Right forelimb (tissue), 1 donor: ENCODE results near the gene CAPN11.

ENCODE experiments used
- DNase-seq: peaks from one replicate; pipeline ENCODE4 v3.0.0-alpha.2; 2018

CAPN11 gene

DNA sequence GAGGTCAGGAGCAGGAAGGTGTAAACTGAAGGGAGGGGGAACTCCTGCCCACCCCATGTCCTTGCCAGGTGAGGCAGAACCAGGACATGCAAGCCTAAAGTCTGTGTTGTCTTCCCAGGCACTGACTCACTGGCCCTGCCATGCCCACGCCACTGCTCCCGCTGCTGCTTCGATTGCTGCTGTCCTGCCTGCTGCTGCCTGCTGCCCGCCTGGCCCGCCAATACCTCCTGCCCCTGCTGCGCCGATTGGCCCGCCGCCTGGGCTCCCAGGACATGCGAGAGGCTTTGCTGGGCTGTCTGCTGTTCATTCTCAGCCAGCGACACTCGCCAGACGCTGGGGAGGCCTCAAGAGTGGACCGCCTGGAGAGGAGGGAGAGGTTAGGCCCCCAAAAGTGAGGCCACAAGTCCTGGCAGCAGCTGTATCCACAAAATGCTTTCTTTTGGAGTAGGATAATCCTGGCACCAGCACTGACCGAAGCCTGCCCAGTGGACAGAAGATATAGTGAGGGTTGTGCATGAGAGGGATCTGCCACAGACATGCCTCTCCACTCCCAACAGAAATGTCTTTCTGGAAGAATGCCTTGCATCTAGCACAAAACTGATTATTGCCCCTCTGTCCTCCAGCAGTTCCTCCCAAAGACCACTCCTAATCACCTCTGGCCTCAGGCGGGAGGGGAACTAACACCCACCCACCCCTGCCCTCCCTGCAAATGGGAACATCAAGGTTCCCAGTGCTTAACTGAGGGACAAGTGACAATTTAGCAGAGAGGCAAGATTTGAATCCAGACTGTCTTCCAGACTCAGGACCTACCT is 58.9 kb downstream of the CAPN11 start:
- DNase-seq, result peak; percentile 70

DNA sequence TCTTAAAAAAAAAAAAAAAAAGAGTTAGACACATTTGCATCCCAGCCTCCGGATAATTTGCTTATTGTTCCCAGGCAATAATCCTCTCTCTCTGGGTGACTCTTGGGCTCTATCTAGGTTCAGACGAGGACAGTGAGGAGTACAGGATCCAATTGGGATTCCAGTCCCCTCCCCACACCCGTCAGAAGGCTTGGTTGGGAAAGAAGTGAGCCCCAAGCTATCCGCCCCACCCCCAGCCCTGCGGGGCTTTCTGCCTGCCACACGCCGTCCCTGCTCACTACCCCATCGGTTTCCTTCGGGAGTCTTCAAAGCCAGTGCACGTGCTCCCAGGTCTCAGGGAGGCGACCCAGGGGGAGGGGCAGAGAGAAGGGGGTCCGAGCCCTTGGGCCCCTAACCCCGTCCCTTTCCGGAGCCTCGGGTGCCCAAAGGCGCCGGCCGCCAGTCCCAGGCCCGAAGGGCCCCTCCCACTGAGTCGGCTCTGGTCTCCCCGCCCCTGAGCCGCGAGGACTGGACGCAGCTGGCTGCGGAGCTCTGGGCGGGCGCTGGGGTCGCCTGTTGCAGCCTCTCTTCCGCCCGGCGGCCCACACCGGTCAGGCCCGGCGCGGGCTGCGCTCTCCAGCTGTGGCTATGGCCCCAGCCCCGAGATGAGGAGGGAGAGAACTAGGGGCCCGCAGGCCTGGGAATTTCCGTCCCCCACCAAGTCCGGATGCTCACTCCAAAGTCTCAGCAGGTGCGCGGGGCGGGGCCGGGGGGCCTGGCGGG is 60.6 kb downstream of the CAPN11 start:
- peak; percentile 85 for DNase-seq

DNA sequence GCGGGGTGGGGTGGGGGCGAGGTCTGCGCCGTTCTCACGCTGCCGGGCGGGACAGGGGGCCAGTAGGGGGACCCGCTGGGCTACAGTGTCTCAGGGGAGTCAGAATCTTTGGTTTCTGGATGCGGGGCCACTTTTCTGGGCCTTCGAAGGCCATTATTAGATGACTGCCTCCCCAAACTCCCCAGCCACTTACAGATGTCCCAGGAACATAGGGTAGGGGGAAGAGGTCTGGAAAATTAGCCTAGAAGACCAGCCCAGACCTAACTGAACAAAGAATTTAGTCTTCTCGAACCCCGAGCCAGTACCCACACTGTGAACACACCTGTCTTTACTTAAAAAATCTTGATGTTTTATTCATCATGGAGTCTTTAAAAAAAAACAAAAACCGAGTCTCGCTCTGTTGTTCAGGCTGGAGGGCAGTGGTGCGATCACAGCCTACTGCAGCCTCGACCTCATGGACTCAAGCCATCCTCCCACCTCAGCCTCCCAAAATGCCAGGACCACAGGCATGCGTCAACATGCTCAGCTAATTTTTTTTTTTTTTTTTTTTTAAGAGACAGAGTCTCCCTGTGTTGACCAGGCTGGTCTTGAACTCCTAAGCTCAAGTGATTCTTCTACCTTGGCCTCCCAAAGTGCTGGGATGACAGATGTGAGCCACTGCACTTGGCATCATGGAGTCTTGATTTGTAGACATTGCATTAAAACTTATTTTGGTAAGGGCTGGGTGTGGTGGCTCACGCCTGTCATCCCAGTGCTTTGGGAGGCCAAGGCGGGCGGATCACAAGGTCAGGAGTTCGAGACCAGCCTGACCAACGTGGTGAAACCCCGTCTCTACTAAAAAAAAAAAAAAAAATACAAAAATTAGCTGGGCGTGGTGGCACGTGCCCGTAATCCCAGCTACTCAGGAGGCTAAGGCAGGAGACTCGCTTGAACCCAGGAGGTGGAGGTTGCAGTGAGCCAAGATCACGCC is 61.5 kb downstream of the CAPN11 start:
- no peak for DNase-seq

DNA sequence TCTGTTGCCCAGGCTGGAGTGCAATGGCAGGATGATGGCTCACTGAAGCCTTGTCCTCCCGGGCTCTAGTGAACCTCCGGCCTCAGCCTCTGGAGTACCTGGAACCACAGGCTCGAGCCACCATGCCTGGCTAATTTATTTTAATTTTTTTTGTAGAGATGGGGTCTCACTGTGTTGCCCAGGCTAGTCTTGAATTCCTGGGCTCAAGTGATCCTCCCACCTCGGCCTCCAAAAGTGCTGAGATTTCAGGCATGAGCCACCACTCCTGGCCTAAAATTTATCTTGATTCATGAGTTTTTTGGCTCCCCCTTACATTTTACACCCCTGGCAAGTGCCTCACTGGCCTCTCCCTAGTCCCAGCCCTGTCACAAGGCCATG is 62.3 kb downstream of the CAPN11 start:
- DNase-seq, result no peak

DNA sequence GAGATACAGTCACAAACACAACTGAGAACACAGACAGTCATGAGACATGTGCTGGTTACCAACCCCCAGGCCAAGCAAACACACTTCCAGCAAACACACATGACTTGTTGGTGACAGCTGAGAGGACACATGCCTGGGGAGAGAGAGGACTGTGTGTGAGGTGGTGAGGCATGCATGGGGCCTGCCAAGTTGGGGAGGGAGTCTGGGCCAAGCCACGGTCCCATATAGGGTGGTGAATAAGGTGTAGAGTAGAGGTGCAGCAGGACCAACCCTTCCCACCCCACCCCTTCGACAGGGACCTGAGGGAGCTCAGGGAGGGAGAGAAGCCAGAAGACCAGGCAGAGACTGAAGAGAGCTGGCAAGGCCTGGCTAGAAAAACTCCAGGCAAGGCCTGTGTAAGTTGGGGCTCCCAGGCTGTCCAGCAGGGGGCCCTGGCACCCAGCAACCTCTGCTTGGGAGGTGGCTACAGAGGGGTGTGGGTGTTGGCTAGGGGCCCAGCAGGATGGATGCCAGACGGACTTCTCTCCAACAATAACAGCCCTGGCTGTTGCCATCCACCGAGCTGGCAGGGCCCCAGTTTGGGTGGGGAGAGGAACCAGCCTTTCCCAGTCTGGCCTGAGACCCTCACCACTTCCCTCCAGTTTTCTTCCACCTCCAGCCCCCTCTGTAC is 62.8 kb downstream of the CAPN11 start:
- DNase-seq, result peak; percentile 93

DNA sequence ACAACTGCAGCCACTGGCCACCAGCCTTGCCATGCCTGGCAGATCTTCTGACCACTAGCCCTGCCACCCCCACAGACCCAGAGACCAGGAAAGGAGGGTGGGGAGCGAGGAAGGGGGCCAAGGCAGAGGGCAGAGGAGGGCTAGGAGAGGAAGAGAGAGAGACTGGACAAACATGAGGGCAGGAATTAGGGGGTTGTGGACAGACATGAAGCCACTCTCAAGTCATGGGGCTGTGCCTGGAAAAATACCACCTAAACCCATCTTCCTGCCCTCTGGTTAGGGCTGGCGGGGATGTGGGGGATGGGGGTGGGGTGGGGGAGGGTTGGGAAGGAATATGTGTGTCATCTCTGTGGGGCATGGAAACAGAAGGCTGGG is 63.3 kb downstream of the CAPN11 start:
- DNase-seq, result no peak

DNA sequence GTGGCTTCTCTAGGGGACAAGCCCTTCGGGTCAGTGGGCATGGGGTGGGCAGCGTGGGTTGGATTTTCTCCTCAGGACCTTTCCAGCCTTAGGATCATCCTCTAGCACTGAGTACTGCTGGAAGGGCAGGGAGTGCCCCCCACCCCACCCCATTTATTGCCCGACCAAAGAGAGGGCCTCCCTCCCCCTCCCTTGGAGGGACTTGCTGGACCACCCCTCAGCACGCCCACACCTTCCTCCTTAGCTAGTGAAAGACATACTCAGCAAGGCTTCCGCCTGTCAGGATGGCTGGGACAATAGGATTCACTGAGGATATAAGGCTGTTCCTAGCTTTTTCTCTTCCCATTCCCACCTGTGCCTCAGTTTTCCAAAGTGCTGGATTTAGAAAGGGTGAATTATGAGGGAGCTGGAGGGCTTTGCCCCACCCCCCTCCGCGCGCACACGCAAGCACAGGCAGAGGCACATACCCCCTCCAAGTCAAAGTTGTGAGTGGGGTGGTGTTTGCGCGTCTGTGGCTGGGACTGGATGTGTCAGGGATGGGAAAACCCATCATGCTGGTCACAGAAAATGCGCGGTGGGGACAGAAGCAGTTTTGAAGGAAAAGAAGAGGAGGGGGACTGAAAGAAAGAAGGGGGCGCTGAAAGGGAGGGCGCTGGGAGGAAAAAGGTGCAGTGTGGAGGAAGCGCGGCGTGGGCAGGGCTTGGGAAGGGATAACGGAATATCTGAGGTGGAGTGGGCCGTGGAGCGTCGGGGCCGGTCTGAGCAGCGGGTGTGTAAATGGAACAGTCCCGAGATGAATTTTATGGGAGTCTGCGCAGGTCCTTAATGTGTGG is 64.1 kb downstream of the CAPN11 start:
- no peak for DNase-seq

DNA sequence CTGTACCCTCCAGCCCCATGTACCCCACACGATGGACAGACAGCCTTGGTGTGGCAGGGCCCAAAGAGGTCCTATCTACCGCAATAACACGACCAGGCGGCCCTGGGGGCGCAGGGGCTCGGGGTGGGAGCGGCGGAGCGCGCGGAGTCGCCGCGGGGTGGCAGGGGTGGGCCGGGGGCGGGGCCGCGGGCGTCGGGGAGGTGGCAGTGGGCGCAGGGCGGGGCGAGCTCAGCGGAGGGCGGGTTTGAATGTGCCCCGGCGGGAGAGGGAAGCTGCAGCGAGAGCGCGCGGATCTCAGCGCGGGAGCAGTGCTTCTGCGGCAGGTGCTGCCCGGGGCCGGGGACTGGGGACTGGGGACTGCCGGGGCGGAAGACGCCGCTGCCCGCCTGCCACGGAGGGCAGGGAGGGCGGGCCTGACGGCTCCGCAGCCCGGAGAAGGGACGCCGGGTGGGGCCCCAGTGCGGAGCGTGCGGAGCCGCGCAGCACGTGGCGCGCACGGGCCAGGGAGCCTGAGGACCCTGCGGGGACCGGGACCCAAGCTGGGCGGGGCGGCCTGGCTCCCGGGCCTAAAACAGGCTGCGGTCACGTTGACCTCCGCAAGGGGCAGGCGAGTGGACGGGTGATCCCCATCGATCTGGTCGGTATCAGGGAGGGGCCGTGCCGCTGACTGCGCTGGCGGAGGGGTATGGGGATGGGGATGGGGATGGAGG is 64.9 kb downstream of the CAPN11 start, which contains the start of gene SLC29A1:
SLC29A1 (plus strand) TSS at position 277 of the 710 bp plus-strand sequence. CDS start 3,719 bp downstream, outside the sequence.
- peak; percentile 87 for DNase-seq

DNA sequence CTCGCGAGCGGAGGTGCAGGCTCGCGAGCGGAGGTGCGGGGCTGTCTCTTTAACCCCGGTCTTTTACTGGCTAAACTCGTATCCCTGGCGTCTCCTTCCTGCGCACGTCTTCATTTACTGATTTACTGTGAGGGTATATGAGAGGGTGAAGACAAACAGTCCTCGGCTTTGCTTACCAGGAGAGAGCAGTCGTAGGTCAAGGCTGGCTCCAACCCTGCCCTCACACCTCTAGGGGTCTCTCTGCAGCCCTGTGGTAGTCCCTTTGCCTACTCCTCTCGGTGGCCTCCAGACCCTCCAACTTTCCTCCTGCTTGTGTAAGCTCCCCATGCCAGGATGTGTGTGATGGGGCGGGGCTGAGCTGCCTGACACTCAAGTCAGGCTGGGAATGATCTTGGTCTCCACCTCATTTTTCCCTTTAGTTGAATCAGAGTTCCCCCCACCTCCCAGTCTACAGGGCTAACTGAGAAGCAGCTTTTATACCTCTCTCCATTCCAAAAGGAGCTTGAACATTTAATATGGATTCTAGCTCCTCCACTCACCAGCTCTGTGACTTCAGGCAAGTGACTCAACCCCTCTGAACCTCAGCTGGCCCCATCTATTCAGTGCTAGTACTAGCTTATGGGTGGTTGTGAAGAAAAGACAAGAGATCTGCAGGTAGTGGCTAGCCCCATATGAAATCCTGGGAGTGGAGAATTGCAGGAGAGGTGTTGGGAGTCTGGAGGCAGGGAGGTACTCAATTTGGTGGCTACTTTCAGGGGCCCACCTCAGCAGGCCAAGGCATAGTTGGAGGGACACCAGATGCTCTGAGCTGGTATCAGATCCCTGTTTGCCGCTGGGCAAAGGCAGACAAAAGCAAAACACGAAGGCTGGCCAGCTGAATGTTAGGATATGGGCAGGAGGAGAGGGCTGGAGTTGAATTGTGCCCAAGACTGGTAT is 65.7 kb downstream of the CAPN11 start:
- no peak for DNase-seq

DNA sequence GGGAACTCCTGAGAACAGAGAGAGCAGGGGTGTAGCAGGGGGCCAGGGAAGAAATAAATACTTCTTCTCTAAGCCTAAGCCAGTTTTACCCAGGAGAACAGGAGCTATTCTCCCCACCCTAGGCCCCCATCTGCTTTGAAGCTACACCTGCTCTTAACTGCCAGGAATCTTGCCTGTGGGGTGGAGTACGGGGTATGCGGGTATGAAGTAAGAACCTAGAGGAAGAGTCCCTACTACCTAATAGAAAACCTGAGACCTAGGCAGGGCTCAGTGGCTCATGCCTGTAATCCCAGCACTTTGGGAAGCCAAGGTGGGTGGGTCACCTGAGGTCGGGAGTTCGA is 66.3 kb downstream of the CAPN11 start:
- DNase-seq, result no peak

DNA sequence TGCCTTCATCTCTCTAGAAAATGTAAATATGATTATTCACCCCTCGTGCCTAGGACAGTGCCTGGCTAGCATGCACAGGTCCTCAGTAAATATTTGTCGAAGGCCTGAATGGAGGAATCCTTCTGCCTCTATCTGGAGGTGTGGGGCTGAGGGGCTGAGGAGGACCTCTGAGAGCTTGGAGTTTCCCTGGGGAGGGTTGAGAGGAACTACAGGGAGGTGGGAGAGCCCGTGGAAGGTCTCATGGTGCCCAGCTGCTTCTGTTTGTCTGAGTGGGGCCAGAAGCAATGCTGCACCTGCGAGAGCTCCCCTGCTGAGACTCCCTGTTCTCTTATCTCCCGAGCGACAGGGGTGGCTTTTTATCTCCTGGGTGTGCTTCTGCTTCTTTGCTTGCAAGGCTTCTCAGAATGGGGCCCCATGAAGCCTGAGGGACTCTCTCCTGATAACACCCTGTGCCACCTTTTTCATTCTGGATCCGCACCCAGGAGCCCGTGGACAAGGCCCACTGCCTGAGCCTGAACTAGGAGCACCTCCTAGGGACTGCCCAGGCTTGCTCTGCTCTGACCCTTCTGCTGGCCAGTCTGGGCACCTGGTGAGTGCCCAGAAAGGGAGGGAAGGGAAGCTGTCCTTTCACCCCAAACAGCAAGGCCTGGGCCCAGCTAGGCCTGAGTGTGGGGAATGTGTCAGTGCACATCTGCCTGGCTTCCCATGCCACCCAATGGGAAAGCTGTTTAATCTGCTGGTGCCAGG is 67.1 kb downstream of the CAPN11 start:
- DNase-seq, result no peak

DNA sequence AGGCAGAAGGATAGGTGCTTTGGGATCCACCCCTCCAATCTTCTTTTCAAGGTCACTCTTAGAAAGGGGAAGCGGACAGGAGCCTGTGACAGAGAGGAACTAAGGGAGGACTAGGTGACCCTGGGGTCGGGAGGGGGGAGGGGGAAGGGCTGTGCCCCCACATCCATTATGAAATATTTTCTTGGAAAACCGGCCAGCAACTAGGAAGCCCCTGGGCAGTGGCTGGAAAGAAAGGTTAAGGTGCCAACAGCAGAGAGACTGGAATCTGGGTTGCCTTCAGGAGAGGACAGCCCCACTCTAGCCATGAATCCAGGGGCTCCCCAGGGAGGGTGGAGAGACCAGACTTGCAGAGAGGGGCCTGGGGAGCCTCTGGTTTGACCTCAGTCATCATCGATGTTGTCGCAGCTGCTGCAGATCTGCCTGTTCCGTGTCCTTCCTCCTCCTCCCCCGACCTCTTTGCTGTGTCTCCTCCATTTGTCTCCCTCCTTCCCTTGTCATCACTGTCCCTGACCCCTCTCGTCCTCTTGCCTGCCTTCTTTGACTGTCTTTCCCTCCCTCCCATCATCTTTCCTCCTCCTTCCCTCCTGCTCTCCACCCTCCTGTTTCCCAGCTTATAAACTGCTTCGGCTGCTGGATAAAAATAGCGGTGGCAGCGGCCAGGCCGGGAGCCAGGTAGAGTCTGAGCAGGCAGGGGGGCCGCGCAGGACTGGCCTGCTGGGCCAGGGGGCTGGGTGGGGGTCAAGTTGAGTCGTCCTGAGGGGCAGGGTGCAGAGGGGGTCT is 67.9 kb downstream of the CAPN11 start:
- no peak for DNase-seq

DNA sequence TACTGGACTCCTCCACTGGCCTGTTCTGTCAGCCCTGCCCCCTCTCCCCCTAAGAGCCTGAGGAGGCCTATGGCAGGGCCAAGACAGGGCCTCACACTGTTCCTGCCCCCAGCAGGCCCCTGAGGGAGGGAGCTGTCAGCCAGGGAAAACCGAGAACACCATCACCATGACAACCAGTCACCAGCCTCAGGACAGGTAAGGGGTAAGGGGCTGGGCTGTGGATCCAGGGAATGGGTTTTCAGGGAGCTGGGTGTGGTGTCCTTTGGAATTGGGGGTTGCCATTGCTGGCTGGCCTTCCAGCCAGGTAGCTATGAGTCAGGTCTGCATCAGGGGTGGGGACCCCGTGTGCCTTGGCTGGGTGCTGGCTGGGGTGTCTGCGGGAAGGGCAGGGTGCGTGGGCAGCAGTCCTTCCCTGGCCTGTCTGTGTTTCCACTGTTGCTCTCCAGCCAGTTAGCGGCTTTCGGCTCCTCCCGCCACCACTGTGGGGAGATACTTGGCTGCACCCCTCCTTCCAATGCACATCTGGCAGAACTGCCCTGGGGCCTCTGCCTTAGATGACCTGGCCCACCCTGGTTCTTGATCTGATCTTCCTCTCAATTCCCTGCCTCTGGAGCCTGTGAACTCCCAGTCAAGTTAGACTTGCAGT is 68.7 kb downstream of the CAPN11 start:
- DNase-seq, result no peak

DNA sequence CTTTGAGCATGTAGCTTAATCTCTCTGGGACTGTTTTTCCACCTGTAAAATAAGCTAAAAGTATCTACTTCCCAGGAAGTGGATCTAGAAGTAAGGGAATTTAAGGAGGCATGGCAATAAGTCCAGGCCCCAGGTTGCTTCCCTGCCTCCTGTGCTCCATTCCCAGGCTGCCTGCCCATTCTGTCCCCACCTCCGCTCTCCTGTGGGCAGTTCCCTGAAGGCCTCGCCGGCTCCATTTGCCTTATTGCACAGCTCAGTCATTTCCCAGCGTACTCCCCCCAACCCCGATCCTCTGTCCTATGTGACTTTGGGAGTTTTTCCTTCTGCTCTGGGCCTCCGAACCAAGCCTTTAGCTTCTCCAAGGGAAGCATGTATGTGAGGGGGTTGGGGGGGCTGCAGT is 69.4 kb downstream of the CAPN11 start:
- no peak for DNase-seq

DNA sequence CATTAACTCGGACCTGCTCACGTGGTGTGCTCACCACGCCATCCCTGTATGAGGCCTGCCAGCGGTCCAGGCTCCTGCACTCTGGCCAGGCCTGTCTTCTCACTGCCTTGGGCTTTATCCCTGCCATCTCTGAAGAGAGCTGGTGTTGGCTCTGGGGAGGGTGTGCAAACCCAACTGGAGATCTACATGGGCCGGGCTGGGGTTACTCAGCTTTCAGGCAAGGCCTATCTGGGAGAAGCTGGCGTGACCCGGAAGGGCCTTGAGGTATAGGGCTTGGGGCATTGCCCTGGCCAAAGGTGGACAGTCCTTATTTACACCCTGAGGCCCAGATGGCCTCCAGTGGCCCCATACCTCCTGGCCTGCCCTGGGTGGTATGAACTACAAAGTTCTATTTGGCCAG is 69.8 kb downstream of the CAPN11 start:
- no peak for DNase-seq

DNA sequence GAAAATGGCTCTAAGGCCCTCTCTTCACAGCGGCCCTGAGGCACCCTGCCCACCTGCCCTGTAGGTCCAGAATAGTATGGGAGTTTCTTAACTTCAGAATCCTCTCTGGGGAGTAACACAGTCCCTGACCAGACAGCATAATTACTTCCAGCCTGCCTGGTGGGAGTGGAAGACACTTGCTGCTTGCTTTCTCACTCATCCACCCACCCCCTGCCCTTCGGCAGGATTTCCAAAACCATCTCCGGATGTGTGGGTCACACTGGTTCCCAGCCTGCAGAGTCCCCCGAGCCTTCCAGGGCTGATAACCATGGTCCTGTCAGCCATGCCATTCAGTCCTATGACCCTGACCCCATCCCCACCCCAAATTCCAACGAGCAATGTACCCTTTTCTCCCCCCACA is 70.2 kb downstream of the CAPN11 start:
- DNase-seq, result no peak

DNA sequence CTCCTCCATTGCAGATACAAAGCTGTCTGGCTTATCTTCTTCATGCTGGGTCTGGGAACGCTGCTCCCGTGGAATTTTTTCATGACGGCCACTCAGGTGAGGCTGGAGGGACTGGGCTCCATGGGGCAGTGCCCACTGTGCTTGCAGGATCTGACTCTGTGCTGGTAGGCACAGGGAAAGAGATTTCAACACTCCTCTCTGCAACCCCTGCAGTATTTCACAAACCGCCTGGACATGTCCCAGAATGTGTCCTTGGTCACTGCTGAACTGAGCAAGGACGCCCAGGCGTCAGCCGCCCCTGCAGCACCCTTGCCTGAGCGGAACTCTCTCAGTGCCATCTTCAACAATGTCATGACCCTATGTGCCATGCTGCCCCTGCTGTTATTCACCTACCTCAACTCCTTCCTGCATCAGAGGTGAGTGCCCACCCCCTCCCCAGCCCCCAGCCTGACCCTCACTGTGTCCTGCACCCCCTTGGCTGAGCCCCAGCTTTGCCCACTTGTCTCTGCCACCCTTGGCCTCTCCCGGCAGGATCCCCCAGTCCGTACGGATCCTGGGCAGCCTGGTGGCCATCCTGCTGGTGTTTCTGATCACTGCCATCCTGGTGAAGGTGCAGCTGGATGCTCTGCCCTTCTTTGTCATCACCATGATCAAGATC is 70.9 kb downstream of the CAPN11 start:
- DNase-seq, result no peak
